A549 (cell line): Measurements from ENCODE around the gene LHX1.

Source experiments
- BHLHE40 ChIP-seq: IDR thresholded peaks from 2 replicates; pipeline ENCODE4 v1.6.1; 2012; ENCODE audit warnings: low read depth, low read length, inconsistent platforms
- CBX2 ChIP-seq: fragments of 200-600 bp; sonication (generic); IDR thresholded peaks from 2 replicates; pipeline ENCODE4 v1.6.1; 2016; ENCODE audit warnings: low read depth, mild to moderate bottlenecking, borderline replicate concordance
- CEBPB ChIP-seq, 2 experiments: fragments of >200 bp in 1 of 2; sonication (Bioruptor Twin) in 1 of 2; formaldehyde crosslinking in 1 of 2; IDR thresholded peaks; 2 replicates each; pipeline ENCODE4 v1.6.1; 2012 to 2016
- CTCF ChIP-seq: fragments of >200 bp; sonication (Bioruptor Twin); formaldehyde crosslinking; IDR thresholded peaks from 3 replicates; pipeline ENCODE4 v1.5.1; 2016
- EP300 ChIP-seq, 2 experiments: fragments of >200 bp; sonication (Bioruptor Twin); formaldehyde crosslinking; IDR thresholded peaks; 2 replicates in 1 of 2; 3 replicates in 1 of 2; pipeline ENCODE4 v1.6.1; 2016 to 2017
- ESRRA ChIP-seq: fragments of 150-350 bp; IDR thresholded peaks from 2 replicates; pipeline ENCODE4 v1.6.1; 2014; ENCODE audit warnings: mild to moderate bottlenecking, low read length, borderline replicate concordance
- JUNB ChIP-seq: fragments of >200 bp; sonication (Bioruptor Twin); formaldehyde crosslinking; IDR thresholded peaks from 2 replicates; pipeline ENCODE4 v1.6.1; 2016
- MYC ChIP-seq: IDR thresholded peaks from 2 replicates; pipeline ENCODE4 v1.6.1; 2012; ENCODE audit warnings: mild to moderate bottlenecking, inconsistent platforms, low read length, improper control_type of control experiment, borderline replicate concordance
- POLR2A ChIP-seq: IDR thresholded peaks from 2 replicates; pipeline ENCODE4 v1.6.1; 2012; ENCODE audit warnings: mild to moderate bottlenecking, low read length
- RFX5 ChIP-seq: fragments of 450-650 bp; IDR thresholded peaks from 2 replicates; pipeline ENCODE4 v1.7.1; 2014; ENCODE audit warnings: antibody characterized with exemption, mild to moderate bottlenecking, moderate library complexity
- ZC3H11A ChIP-seq: fragments of 450-650 bp; IDR thresholded peaks from 2 replicates; pipeline ENCODE4 v1.6.1; 2014; ENCODE audit warnings: antibody characterized with exemption, mild to moderate bottlenecking
- TF ChIP-seq, protein P1 (sequence below): IDR thresholded peaks from 2 replicates; pipeline ENCODE4 v1.6.1; 2012
- TF ChIP-seq, protein P2 (sequence below): fragments of 200-600 bp; sonication (generic); IDR thresholded peaks from 2 replicates; pipeline ENCODE4 v1.6.1; 2016; ENCODE audit warnings: antibody characterized with exemption, mild to moderate bottlenecking, moderate library complexity
- TF ChIP-seq, protein P3 (sequence below): IDR thresholded peaks from 2 replicates; pipeline ENCODE4 v1.6.1; 2012

- TF ChIP-seq JUNB (no peak), CTCF (no peak), POLR2A (no peak), CBX2 (no peak), RFX5 (no peak), CEBPB (IDR thresholded peaks at IDR 0.05) (no peak), MYC (no peak), EP300 (IDR thresholded peaks at IDR 0.05) (no peak), ESRRA (no peak), ZC3H11A (no peak), BHLHE40 (no peak)
- TF ChIP-seq, protein P1, sequence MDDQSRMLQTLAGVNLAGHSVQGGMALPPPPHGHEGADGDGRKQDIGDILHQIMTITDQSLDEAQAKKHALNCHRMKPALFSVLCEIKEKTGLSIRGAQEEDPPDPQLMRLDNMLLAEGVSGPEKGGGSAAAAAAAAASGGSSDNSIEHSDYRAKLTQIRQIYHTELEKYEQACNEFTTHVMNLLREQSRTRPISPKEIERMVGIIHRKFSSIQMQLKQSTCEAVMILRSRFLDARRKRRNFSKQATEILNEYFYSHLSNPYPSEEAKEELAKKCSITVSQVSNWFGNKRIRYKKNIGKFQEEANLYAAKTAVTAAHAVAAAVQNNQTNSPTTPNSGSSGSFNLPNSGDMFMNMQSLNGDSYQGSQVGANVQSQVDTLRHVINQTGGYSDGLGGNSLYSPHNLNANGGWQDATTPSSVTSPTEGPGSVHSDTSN, result no peak
- TF ChIP-seq, protein P2, sequence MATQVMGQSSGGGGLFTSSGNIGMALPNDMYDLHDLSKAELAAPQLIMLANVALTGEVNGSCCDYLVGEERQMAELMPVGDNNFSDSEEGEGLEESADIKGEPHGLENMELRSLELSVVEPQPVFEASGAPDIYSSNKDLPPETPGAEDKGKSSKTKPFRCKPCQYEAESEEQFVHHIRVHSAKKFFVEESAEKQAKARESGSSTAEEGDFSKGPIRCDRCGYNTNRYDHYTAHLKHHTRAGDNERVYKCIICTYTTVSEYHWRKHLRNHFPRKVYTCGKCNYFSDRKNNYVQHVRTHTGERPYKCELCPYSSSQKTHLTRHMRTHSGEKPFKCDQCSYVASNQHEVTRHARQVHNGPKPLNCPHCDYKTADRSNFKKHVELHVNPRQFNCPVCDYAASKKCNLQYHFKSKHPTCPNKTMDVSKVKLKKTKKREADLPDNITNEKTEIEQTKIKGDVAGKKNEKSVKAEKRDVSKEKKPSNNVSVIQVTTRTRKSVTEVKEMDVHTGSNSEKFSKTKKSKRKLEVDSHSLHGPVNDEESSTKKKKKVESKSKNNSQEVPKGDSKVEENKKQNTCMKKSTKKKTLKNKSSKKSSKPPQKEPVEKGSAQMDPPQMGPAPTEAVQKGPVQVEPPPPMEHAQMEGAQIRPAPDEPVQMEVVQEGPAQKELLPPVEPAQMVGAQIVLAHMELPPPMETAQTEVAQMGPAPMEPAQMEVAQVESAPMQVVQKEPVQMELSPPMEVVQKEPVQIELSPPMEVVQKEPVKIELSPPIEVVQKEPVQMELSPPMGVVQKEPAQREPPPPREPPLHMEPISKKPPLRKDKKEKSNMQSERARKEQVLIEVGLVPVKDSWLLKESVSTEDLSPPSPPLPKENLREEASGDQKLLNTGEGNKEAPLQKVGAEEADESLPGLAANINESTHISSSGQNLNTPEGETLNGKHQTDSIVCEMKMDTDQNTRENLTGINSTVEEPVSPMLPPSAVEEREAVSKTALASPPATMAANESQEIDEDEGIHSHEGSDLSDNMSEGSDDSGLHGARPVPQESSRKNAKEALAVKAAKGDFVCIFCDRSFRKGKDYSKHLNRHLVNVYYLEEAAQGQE, result no peak
- TF ChIP-seq, protein P3, sequence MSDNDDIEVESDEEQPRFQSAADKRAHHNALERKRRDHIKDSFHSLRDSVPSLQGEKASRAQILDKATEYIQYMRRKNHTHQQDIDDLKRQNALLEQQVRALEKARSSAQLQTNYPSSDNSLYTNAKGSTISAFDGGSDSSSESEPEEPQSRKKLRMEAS, result no peak; the same call in 1 of the 2 replicates
Observed at GRCh38 chr17:36922175-36922574, 15.1 kb upstream of the LHX1 start.
